Bronchial epithelial cell (primary cell): ENCODE data around the gene FNDC3B. TPM values are rescaled to one million over a fixed set of nuclear protein-coding genes. Genes with fewer than 3 reads are reported as not detected.

Experiments
- DNase-seq: peaks from one replicate; pipeline ENCODE4 v3.0.0-alpha.2; 2010; ENCODE audit warnings: low read depth
- FAIRE-seq: peaks from 2 replicates; lab custom pipeline; 2011; peaks lifted over from hg19 to GRCh38; lab: Jason Lieb, UNC
- H3K27me3 ChIP-seq: 2 replicates; pipeline ENCODE4 v1.5.1; 2011; ENCODE audit warnings: low read length; ENCODE audit not compliant: control insufficient read depth, insufficient read depth
- H3K36me3 ChIP-seq: 2 replicates; pipeline ENCODE4 v1.5.1; 2011; ENCODE audit warnings: low read length; ENCODE audit not compliant: control insufficient read depth, insufficient read depth
- H3K4me3 ChIP-seq: 2 replicates; pipeline ENCODE4 v1.5.1; 2011; ENCODE audit warnings: mild to moderate bottlenecking, low read depth, low read length, control low read depth
- total RNA-seq: library from RNA; depleted of rRNA; stranded (reverse); fragments of >200 nt; gene quantifications from 2 replicates; pipeline ENCODE4 v1.2.1, GENCODE V29; 2014
- TF ChIP-seq, protein P1 (sequence below): IDR thresholded peaks from 2 replicates; pipeline ENCODE4 v1.5.1; 2011; ENCODE audit warnings: mild to moderate bottlenecking, moderate library complexity, low read length, control low read depth, inconsistent platforms; ENCODE audit not compliant: insufficient read depth, severe bottlenecking

FNDC3B gene
- total RNA-seq, 1 donor from 2014 or later: 39.2 TPM

DNA sequence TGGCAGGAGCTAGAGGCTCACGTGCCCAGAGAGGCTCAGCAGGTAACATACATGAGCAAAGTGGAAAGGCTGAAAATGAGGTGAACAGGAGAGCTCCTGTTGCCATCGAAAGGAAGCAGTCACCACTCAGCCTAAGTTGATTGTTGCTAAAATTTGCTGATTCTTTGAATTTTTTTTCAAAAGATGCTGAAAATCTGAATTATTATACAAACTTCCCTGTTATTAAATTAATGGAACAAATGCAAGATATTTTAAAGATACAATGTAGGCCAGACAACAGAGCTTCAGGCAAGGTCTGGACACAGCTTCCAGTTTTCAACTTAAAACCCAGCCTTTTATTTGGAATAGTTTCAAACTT lies 257.6 kb downstream of the FNDC3B start:
- H3K4me3 ChIP-seq: no peak overlapping the region
- FAIRE-seq (no peak), DNase-seq (no peak)
- peaks cover 7% of the 10 kb centered on the region for H3K36me3 ChIP-seq
- TF ChIP-seq, protein P1, sequence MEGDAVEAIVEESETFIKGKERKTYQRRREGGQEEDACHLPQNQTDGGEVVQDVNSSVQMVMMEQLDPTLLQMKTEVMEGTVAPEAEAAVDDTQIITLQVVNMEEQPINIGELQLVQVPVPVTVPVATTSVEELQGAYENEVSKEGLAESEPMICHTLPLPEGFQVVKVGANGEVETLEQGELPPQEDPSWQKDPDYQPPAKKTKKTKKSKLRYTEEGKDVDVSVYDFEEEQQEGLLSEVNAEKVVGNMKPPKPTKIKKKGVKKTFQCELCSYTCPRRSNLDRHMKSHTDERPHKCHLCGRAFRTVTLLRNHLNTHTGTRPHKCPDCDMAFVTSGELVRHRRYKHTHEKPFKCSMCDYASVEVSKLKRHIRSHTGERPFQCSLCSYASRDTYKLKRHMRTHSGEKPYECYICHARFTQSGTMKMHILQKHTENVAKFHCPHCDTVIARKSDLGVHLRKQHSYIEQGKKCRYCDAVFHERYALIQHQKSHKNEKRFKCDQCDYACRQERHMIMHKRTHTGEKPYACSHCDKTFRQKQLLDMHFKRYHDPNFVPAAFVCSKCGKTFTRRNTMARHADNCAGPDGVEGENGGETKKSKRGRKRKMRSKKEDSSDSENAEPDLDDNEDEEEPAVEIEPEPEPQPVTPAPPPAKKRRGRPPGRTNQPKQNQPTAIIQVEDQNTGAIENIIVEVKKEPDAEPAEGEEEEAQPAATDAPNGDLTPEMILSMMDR: no peak
- no peaks in the 10 kb centered on the region for H3K27me3 ChIP-seq

DNA sequence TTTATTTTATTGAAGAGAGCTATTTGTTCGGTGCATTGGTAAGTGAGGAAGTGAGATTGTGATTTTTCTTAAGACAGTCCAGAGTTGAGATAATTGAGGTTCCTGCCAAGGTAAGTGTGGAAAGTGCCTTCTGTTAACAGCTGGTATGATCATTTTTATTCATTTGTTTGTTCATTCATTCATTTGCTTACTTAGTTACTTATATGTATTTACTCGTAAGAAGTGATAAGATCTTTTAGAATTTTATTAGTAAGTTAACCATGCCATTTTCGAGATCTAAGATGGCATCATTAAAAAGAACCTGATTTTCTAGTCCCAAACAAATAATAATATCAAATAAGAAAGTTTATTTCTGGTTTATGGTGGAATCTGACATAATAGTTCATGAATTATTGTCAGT lies 258.9 kb downstream of the FNDC3B start:
- TF ChIP-seq, protein P1: no peak
- DNase-seq (no peak), FAIRE-seq (no peak)
- H3K27me3 ChIP-seq: no peaks in the 10 kb centered on the region
- H3K36me3 ChIP-seq: peaks cover 7% of the 10 kb centered on the region
- no peak overlapping the region for H3K4me3 ChIP-seq

DNA sequence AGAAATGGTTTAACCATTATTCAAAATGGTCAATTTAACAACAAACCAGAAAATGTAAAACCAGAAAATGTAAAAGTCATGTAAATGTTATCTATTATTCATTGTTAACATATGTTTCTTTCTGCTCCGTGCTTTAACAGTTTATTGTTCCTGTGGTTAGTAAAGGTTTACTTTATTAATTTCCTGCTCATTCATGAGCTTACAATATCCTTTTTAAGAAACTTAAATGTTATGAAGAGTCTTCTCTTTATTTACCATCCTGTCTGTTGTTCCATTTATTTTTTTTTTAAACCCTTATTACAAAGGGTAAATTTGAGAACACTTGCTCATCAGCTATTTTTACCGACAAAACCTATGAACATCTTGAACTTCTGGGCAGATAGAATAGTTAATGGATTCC lies 260.8 kb downstream of the FNDC3B start:
- H3K27me3 ChIP-seq: no peaks in the 10 kb centered on the region
- DNase-seq: no peak
- no peak for FAIRE-seq

DNA sequence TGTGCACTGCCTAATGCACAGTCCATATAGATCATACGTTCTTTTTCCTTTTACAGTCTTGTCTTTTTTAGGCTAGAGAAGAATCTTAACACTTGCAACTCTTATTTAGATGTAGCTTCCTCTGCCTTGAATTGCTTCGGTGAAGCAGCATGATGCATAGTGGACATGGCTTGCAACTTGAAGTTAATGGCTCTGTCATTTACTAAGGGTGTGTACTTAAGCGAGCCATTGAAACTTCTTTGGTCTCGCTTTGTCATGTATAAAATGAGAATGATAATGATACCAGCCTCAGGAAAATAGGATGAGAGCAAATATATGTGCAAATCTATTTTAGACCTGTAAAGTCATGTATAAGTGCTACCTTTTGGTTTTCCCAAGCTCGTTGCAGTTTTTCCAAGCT lies 261.5 kb downstream of the FNDC3B start:
- FAIRE-seq: no peak

More for the DNA sequence above, 260.8 kb downstream of the FNDC3B start:
- Histone ChIP-seq H3K36me3 (peaks cover 7% of the 10 kb centered on the region), H3K4me3 (no peak overlapping the region)
- TF ChIP-seq, protein P1: no peak

DNA sequence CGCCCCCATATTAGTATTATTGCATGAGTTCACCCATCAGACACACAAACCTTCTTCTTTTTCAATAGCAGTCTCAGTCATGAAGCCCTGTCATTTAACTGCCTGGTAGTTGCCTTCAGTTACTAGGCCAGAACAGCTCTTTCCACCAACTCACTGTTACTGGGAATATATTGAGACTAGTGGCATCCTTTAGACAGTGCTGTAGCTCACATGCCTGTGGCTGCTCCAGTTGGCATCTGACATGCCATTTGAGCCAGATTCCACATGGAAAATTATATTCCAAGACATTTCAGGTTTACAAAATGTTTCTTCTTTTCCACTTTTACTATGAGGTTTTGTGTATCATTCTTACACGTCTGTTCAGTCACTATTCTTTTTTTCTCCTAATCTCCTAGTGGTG lies 262.8 kb downstream of the FNDC3B start:
- TF ChIP-seq, protein P1: no peak
- Histone ChIP-seq H3K36me3 (peaks cover 2% of the 10 kb centered on the region), H3K4me3 (no peak overlapping the region), H3K27me3 (no peaks in the 10 kb centered on the region)
- DNase-seq: no peak
- FAIRE-seq: no peak

More for the DNA sequence above, 261.5 kb downstream of the FNDC3B start:
- Histone ChIP-seq H3K27me3 (no peaks in the 10 kb centered on the region), H3K4me3 (no peak overlapping the region), H3K36me3 (peaks cover 7% of the 10 kb centered on the region)
- TF ChIP-seq, protein P1: no peak
- no peak for DNase-seq

DNA sequence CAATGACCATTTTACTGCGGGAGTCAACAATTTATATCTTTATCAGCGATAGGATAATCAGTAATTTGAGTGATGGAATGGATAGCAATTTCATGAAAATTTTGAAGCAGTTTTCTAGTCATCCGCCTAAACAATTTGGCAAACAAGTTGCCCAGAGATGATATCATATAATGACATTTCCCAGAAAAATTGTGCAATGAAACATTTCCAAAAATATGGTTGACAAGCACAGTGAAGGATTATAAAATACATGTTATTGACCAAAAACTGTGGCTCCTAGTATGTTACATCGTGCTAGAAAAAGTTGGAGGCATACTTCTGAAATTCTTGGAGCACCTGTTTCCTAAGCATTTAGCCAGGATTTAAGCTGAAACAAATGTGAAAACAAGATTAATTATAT lies 263.8 kb downstream of the FNDC3B start:
- no peak for DNase-seq
- H3K36me3 ChIP-seq: peaks cover 5% of the 10 kb centered on the region
- H3K4me3 ChIP-seq: no peak overlapping the region
- no peak for FAIRE-seq
- TF ChIP-seq, protein P1: no peak
- no peaks in the 10 kb centered on the region for H3K27me3 ChIP-seq
